GM04504 (cell line): ENCODE measurements around the gene SLC39A9.

Experiments
- DNase-seq: peaks from one replicate; pipeline ENCODE4 v3.0.0-alpha.2; 2012; ENCODE audit warnings: low read depth

The SLC39A9 gene

DNA sequence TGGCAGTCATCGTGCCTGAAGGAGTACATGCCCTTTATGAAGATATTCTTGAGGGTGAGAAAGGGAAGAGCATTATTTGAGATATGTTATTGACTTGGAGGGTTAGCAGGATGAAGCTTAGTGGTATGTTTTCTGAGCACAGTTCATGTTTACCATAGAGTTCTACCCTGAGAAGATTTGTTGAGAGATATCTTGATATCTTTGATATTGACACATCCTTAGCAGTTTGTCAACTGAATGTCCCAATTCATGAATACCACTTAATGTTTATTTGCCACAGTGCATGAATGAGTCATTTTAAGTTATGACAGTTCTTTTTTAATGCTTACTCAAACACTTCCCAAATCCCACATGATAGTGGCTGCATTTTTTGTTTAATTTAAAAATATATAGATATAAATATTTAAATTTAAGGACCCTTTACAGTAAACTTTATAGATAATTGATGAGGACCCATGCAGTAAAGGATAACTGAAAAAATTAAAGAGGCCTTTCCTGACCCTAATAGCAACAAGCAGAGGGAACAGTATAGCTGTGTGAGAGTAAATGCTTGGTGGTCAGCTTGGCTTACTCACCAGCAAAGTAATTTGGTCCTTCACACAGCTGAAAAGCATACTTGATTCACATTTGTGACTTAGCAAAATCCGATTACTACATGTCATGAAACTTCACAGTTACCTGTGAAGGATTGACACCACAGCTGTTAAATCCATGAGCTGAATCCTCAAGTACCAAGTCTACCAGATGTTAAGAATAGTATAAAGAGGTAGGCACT lies 25.8 kb downstream of the SLC39A9 start:
- DNase-seq = no peak

GRCh38 chr14:69427596-69427995 lies 29.1 kb downstream of the SLC39A9 start:
- DNase-seq = no peak

GRCh38 chr14:69428289-69428998 lies 30.0 kb downstream of the SLC39A9 start:
- no peak for DNase-seq

GRCh38 chr14:69429643-69430042 lies 31.2 kb downstream of the SLC39A9 start:
- DNase-seq = no peak

GRCh38 chr14:69430306-69430939 lies 31.9 kb downstream of the SLC39A9 start:
- DNase-seq = no peak

DNA sequence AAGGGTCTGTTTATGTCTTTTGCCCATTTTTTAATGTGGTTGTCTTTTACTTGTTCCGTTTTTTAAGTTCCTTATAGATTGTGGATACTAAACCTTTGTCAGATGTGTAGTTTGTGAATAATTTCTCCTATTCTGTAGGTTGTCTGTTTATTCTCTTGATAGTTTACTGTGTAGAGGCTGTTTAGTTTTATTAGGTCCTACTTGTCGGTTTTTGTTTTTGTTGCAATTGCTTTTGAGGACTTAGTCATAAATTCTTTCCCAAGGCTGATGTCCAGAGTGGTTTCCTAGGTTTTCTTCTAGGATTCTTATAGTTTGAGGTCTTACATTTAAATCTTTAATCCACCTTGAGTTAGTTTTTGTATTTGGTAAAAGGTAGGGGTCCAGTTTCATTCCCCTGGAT lies 33.9 kb downstream of the SLC39A9 start:
- no peak for DNase-seq

DNA sequence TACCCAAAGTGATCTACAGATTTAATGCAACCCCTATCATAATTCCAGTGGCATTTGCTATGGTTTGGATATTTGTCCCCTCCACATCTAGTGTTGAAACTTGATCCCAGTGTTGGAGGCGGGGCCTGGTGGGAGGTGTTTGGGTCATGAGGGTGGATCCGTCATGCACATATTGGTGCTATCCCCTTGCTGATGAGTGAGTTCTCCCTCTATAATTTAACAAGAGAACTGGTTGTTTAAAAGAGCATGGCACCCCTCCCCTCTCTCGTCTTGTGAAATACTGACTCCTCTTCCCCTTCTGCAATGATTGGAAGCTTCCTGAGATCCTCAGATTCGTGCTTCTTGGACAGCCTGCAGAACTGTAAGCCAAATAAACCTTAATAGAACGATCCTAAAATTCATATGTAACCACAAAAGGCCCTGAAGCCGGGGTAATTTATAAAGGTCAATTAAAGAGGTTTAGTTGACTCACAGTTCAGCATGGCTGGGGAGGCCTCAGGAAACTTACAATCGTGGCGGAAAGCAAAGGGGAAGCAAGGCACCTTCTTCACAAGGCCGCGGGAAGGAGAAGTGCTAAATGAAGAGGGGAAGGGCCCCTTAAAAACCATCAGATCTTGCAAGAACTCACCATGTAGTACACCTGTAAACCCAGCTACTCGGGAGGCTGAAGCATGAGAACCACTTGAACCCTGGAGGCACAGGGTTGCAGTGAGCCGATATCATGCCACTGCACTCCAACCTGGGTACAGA lies 41.2 kb downstream of the SLC39A9 start:
- DNase-seq = no peak

DNA sequence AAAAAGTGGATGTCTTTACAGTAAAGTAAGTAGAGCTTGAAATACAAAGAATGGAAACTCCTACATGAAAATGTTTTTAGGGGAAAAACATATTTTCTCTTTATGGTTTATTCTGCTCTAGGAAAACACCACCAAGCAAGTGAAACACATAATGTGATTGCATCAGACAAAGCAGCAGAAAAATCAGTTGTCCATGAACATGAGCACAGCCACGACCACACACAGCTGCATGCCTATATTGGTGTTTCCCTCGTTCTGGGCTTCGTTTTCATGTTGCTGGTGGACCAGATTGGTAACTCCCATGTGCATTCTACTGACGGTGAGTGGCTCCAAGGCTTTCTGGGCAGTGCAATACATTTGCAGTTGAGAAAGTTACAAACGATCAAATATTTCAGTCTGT lies 43.5 kb downstream of the SLC39A9 start:
- DNase-seq = no peak

- DNase-seq = no peak
These were observed 44.9 kb downstream of the SLC39A9 start for GRCh38 chr14:69443296-69443805.

- DNase-seq = no peak
These were observed 50.7 kb downstream of the SLC39A9 start for GRCh38 chr14:69449216-69449615.

DNA sequence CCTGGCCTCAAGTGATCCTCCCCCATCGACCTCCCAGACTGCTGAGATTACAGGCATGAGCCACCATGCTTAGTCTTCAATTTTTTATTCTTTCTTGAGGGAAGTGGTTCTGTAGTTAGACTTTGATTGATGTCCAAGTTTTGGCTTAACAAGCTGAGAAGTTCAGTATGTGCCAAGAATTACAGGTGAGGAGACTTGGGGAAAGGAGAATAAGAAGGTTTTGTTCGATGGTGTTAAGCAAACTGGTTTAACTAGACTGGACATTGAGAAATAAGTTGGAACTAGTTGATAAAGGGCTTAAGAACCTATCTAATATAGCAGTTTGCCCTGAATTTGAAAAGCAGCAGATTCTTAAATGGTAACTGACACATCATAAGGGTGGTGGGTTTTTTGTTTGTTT lies 53.4 kb downstream of the SLC39A9 start:
- no peak for DNase-seq

- no peak for DNase-seq
These were observed 59.9 kb downstream of the SLC39A9 start for GRCh38 chr14:69458350-69458749.

DNA sequence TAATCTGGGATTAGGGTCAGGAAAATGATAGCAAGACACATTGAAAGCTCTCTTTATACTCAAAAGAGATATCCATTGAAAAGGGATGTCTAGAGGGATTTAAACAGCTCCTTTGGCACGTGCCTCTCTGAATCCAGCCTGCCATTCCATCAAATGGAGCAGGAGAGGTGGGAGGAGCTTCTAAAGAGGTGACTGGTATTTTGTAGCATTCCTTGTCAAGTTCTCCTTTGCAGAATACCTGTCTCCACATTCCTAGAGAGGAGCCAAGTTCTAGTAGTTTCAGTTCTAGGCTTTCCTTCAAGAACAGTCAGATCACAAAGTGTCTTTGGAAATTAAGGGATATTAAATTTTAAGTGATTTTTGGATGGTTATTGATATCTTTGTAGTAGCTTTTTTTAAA lies 60.6 kb downstream of the SLC39A9 start:
- DNase-seq = no peak

- peak; percentile 74 for DNase-seq
These were observed 61.7 kb downstream of the SLC39A9 start for GRCh38 chr14:69460093-69460701.

- DNase-seq = no peak
These were observed 65.9 kb downstream of the SLC39A9 start for GRCh38 chr14:69464379-69464778.

GRCh38 chr14:69464829-69465228 lies 66.3 kb downstream of the SLC39A9 start:
- peak; percentile 3 for DNase-seq

DNA sequence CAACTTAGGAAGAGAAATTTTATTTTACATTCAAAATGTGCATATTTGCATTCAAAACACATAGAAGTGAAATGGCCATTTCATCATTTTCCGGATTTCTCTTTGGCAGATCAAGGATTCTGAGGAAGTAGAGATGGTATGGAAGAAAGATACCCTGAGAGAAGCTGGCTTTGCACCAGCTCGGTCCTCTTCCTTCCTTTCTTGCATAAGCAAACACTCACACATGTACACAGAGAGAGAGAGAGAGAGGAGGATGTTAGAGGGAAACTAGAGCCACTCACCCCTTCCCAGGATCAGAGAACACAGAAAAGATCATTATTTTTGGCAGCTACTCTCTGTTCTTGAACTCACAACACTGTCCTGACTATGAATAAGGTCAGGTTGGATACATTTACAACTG lies 70.5 kb downstream of the SLC39A9 start:
- no peak for DNase-seq

GRCh38 chr14:69471436-69471835 lies 72.9 kb downstream of the SLC39A9 start:
- DNase-seq = no peak

DNA sequence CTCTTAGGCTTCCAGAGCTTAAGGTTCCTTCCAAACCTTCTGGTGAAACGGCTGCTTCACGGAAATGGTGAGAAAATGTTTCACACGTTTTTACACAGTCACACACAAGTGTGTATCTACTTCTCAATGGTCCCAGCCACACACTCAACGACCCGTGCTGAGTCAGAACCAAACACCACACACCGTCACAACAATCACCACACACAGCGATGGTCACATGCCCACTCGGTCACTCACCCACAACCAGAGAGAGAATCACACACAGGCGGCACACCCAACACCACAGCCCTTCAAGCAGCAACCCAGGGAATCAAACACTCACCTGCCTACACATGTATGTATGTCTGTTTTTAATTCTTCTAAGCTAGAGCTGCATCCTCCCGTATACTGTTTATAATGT lies 73.4 kb downstream of the SLC39A9 start:
- DNase-seq = no peak

DNA sequence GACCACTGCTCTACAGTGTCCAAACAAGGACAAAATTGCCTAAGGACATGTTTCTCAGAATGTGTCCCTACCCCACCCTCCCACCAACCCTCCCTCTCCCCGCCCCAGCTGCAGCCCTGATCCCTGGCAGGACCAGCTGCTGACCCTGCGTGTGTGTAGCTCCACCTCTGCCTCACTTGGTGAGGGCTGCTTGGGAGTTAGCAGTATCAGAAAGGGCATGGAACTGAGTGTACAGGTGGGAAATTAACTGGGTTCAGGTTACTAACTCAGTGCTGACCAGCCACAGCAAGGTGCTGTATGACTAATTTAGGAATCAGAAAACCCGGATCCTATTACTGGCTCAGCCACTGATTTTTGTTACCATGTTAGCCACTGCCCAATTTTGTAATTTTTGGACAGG lies 74.8 kb downstream of the SLC39A9 start:
- DNase-seq = no peak

GRCh38 chr14:69473946-69474345 lies 75.5 kb downstream of the SLC39A9 start:
- no peak for DNase-seq
